GM12891 (cell line): ENCODE measurements around the gene NT5C3A.

Experiments
- DNase-seq: peaks from one replicate; pipeline ENCODE4 v3.0.0; 2011; ENCODE audit warnings: low spot score; ENCODE audit not compliant: insufficient read length
- FAIRE-seq: peaks from 2 replicates; lab custom pipeline; 2011; peaks lifted over from hg19 to GRCh38; lab: Jason Lieb, UNC
- PAX5 ChIP-seq: IDR thresholded peaks from 2 replicates; pipeline ENCODE4 v1.6.1; 2011; ENCODE audit warnings: low read length, moderate library complexity, mild to moderate bottlenecking; ENCODE audit not compliant: insufficient read depth, severe bottlenecking
- POLR2A ChIP-seq: IDR thresholded peaks from 2 replicates; pipeline ENCODE4 v1.6.1; 2011; ENCODE audit warnings: low read depth, low read length, control low read depth
- POLR2AphosphoS5 ChIP-seq: IDR thresholded peaks from 2 replicates; pipeline ENCODE4 v1.6.1; 2011; ENCODE audit warnings: low read depth, low read length, control low read depth
- POU2F2 ChIP-seq: IDR thresholded peaks from 2 replicates; pipeline ENCODE4 v1.6.1; 2011; ENCODE audit warnings: low read depth, mild to moderate bottlenecking, control low read depth, low read length, moderate library complexity
- SPI1 ChIP-seq: IDR thresholded peaks from 2 replicates; pipeline ENCODE4 v1.6.1; 2011; ENCODE audit warnings: low read depth, low read length, control low read depth
- TAF1 ChIP-seq: IDR thresholded peaks from 2 replicates; pipeline ENCODE4 v1.6.1; 2011; ENCODE audit warnings: low read depth, low read length, control low read depth

The NT5C3A gene

DNA sequence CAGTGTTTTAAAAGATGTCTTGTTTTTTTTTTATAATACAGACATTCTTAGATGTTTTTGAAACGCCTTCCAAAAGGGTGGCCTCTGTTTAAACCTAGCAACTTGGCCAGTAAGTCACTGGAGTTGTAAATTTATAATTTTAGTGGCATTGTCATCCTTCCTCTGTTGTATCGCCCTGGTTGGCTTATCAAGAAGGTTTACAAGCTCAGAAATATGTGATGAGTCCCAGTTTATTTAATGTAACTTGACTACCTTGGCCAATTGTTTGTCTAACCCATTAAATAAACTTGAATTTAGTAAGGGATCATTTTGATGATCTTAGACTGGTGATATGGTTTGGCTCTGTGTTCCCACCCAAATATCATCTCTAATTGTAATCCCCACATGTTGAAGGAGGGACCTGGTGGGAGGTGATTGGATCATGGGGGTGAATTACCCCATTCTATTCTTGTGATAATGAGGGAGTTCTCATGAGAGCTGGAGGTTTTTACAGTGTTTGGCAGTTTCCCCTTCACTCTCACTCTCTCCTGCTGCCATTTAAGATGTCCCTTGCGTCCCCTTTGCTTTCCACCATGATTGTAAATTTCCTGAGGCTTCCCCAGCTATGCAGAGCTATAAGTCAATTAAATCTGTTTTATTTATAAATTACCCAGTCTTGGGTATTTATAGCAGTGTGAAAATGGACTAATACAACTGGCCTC lies 13.4 kb upstream of the NT5C3A start:
- FAIRE-seq (no peak), DNase-seq (no peak)
- TF ChIP-seq POLR2AphosphoS5 (no peak), POU2F2 (no peak), TAF1 (no peak), PAX5 (no peak), SPI1 (no peak), POLR2A (no peak)

DNA sequence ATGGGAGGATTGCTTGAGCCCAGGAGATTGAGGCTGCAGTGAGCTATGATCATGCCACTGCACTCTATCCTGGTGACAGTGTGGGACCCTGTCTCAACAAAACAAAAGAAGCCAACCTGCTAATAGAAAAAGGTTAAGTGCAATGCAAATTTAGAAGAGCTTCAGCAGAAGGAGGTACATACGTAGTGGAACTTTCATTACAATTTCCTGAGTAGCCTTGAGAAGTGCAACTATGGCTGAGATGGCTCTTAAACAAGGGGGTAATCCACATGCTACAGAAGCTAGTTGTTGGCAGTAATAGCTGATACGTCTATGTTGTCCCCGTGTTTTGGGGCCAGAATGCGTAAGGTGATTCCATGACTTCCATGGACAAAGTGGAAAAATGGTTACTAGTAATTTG lies 10.7 kb upstream of the NT5C3A start:
- FAIRE-seq (no peak), DNase-seq (no peak)
- TF ChIP-seq POU2F2 (no peak), SPI1 (no peak), TAF1 (no peak), PAX5 (no peak), POLR2A (no peak), POLR2AphosphoS5 (no peak)

GRCh38 chr7:33072471-33072870 lies 9.9 kb upstream of the NT5C3A start:
- FAIRE-seq: no peak
- DNase-seq: no peak
- TF ChIP-seq POLR2A (no peak), POLR2AphosphoS5 (no peak), SPI1 (no peak), TAF1 (no peak), PAX5 (no peak), POU2F2 (no peak)

DNA sequence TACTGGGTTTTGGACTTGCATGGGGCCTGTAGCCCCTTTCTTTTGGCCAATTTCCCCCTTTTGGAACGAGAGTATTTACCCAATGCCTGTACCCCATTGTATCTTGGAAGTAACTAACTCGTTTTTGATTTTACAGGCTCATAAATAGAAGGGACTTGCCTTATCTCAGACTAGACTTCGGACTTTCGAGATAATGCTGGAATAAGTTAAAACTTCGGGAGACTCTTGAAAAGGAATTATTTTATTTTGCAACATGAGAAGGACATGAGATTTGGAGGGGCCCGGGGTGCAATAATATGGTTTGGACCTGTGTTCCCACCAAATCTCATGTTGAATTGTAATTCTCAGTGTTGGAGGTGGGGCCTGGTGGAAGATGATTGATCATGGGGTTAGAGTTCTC lies 8.3 kb upstream of the NT5C3A start:
- no peak for DNase-seq
- no peak for FAIRE-seq
- no peak for TF ChIP-seq SPI1
- TF ChIP-seq TAF1: no peak
- TF ChIP-seq PAX5: no peak
- no peak for TF ChIP-seq POLR2AphosphoS5
- TF ChIP-seq POLR2A: no peak
- TF ChIP-seq POU2F2: no peak

- no peak for TF ChIP-seq SPI1
- no peak for TF ChIP-seq PAX5
- FAIRE-seq: no peak
These were observed 7.7 kb upstream of the NT5C3A start for GRCh38 chr7:33070277-33070676.

GRCh38 chr7:33067921-33068320 lies 5.3 kb upstream of the NT5C3A start:
- no peak for FAIRE-seq

More at GRCh38 chr7:33070277-33070676, 7.7 kb upstream of the NT5C3A start:
- no peak for DNase-seq

DNA sequence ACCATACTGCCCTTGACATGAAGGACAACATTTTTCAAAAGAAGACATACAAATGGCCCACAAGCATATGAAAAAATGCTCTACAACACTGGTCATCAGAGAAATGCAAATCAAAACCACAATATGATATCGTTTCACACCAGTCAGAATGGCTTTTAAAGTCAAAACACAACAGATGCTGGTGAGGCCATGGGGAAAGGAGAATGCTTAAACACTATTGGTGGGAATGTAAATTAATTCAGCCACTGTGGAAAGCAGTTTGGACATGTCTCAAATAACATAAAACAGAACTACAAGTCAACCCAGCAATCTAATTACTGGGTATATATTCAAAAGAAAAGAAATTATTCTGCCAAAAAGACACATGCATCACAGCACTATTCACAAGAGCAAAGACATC lies 4.2 kb upstream of the NT5C3A start:
- DNase-seq: no peak
- FAIRE-seq: no peak
- TF ChIP-seq TAF1: no peak
- TF ChIP-seq POLR2A: no peak
- TF ChIP-seq SPI1: no peak
- TF ChIP-seq PAX5: no peak
- TF ChIP-seq POU2F2: no peak
- TF ChIP-seq POLR2AphosphoS5: no peak

More at GRCh38 chr7:33067921-33068320, 5.3 kb upstream of the NT5C3A start:
- TF ChIP-seq POU2F2 (no peak), TAF1 (no peak), POLR2AphosphoS5 (no peak), PAX5 (no peak), POLR2A (no peak), SPI1 (no peak)
- DNase-seq: no peak

DNA sequence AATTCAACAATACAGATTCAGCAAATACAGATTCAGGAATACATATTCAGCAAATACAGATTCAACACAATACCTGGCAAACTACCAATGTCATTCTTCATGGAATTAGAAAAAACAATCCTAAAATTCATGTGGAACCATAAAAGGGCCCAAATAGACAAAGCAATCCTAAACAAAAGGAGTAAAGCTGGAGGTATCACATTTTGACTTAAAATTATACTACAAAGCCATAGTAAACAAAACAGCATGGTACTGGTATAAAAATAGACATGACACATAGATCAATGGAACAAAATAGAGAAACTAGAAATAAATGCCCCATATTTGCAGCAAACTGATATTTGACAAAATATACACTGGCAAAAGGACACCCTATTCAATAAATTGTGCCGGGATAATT lies 3.4 kb upstream of the NT5C3A start:
- TF ChIP-seq TAF1 (no peak), SPI1 (no peak), POLR2AphosphoS5 (no peak), POU2F2 (no peak)
- FAIRE-seq: no peak
- DNase-seq: no peak

GRCh38 chr7:33062782-33063443 lies 337 bp upstream of the NT5C3A start:
- TF ChIP-seq POLR2A (peak; percentile 60), TAF1 (peak; percentile 64; the same call in 1 of the 2 replicates), SPI1 (no peak), POLR2AphosphoS5 (no peak), POU2F2 (no peak; the same call in 1 of the 2 replicates)
- peak; percentile 97 for FAIRE-seq
- DNase-seq: peak; percentile 86
